Activated CD8-positive, alpha-beta memory T cell treated with anti-CD3 and anti-CD28 coated beads for 24 hours (primary cell): ENCODE results near the gene ATP7A.
A peak's percentile ranks its signal among the peaks of the same experiment; 100 is the strongest.
"Not testable (repeated sequence)": the region's sequence is repeated elsewhere in the genome, so short reads cannot be mapped to it uniquely, and the experiment has no call there.

Experiments used
- DNase-seq: peaks from one replicate; pipeline ENCODE4 v3.0.0-alpha.2; 2020

ATP7A gene

DNA sequence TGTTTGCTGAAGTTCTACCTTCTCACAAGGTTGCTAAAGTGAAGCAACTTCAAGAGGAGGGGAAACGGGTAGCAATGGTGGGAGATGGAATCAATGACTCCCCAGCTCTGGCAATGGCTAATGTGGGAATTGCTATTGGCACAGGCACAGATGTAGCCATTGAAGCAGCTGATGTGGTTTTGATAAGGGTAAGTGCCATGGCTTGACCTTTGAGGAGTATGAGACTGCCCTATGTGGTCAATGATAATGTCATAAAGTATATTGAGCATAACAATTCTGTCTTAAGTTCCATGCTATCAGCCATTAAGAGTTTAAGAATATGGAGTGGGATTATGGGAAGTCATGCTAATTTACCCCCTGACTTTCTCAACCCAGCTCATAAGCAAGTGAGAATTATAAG, 132.1 kb downstream of the ATP7A start:
- DNase-seq: no peak

DNA sequence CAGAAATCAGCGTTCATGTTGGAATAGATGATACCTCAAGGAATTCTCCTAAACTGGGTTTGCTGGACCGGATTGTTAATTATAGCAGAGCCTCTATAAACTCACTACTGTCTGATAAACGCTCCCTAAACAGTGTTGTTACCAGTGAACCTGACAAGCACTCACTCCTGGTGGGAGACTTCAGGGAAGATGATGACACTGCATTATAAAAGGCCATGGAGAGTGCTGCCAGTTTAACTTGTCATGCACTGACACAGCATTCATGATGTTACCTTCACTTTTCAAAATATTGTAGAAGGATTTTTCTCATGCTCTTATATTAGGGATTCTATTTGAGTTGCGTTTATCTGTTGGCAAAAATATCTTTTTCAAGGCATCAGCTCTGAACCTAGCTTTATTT, 135.9 kb downstream of the ATP7A start:
- no peak for DNase-seq

DNA sequence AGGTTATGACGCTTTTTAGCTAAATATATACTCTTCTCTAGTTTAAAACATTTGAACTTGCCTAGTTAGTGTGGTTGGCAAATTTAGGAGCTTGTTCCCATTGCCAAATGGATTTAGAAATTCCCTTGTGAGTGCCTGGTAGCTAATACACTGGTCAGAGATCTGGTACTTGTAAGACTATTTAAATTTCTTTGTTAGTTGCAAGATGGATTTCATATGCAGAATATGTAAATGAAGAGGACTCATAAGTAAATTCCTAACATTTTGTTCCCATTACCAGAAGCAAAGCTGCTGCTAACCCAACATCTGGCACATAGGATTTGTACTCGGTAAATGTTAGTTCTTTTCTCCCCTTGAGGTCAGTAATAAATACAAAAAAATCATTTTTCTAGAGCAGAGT, 137.6 kb downstream of the ATP7A start:
- no peak for DNase-seq

DNA sequence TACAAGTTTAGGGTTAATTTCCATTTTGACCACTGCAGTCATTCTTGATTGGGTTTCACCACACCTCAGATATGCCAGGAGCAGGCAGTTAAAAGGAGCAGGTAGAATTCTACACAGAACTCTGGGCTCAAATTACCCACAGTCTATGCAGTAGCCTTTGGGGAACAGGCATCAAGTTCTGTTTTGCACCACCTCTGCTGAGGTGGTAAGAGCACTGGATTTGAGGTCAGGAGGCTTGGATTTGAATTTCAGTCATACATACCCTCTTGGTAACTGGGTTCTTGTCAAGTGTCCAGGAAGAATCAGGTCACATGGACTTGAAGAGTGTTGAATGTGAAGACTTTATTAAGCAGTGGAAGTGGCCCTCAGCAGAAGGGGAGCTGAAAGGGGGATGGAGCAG, 153.2 kb downstream of the ATP7A start:
- DNase-seq: no peak

GRCh38 chrX:78064152-78064551, 153.7 kb downstream of the ATP7A start:
- no peak for DNase-seq

GRCh38 chrX:78064698-78065601, 154.5 kb downstream of the ATP7A start:
- DNase-seq: peak; percentile 61

GRCh38 chrX:78066110-78066509, 155.6 kb downstream of the ATP7A start:
- no peak for DNase-seq

- no peak for DNase-seq
Observed at GRCh38 chrX:78071331-78071730, 160.8 kb downstream of the ATP7A start.

DNA sequence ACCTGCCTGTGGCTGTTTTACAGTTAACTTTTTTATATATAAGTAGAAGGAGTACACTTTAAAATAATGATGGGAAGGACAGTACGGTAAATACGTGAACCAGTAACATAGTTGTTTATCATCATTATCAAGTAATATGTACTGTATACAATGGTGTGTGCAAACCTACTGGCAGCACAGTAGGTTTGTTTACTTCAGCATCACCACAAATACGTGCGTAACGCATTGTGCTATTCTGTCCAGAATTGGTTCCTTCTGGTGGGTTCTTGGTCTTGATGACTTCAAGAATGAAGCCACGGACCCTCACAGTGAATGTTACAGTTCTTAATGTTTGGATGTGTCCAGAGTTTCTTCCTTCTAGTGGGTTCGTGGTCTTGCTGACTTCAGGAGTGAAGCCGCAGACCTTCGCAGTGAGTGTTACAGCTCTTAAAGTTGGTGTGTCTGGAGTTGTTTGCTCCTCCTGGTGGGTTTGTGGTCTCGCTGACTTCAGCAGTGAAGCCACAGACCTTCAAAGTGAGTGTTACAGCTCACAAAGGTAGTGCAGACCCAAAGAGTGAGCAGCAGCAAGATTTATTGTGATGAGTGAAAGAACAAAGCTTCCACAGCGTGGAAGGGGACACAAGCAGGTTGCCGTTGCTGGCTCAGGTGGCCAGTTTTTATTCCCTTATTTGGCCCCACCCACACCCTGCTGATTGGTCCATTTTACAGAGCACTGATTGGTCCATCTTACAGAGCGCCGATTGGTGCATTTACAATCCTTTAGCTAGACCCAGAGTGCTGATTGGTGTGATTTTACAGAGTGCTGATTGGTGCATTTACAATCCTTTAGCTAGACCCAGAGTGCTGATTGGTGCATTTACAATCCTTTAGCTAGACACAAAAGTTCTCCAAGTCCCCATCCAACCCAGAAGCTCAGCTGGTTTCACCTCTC, 162.9 kb downstream of the ATP7A start:
- not testable (repeated sequence) for DNase-seq

- DNase-seq: no peak
Observed at GRCh38 chrX:78074088-78074487, 163.6 kb downstream of the ATP7A start.

GRCh38 chrX:78075787-78076389, 165.4 kb downstream of the ATP7A start:
- DNase-seq: no peak

GRCh38 chrX:78081413-78081812, 170.9 kb downstream of the ATP7A start:
- DNase-seq: not testable (repeated sequence)

- peak; percentile 64 for DNase-seq
Observed at GRCh38 chrX:78092296-78092695, 181.8 kb downstream of the ATP7A start.

GRCh38 chrX:78098108-78098507, 187.6 kb downstream of the ATP7A start:
- DNase-seq: no peak
